Mesodermal cell (in vitro differentiated cells): ENCODE results near the gene CATSPERE.

Source experiments
- H3K27ac ChIP-seq: 2 replicates; pipeline ENCODE4 v1.7.0; 2013; ENCODE audit warnings: mild to moderate bottlenecking, low read depth, low read length, moderate library complexity; ENCODE audit not compliant: severe bottlenecking
- H3K36me3 ChIP-seq: 2 replicates; pipeline ENCODE4 v1.7.1; 2013; ENCODE audit warnings: mild to moderate bottlenecking, low read length, moderate library complexity; ENCODE audit not compliant: control insufficient read depth, insufficient read depth
- H3K4me1 ChIP-seq: one replicate; pipeline ENCODE4 v1.7.1; 2013; ENCODE audit warnings: mild to moderate bottlenecking, low read length; ENCODE audit not compliant: insufficient read depth, control insufficient read depth, poor library complexity, severe bottlenecking
- H3K4me3 ChIP-seq: 2 replicates; pipeline ENCODE4 v1.7.0; 2013; ENCODE audit warnings: low read length, control low read depth, mild to moderate bottlenecking; ENCODE audit not compliant: insufficient read depth, poor library complexity, severe bottlenecking; ENCODE audit errors: extremely low read depth
- H3K9me3 ChIP-seq: 2 replicates; pipeline ENCODE4 v1.7.1; 2013; ENCODE audit warnings: mild to moderate bottlenecking, low read length, moderate library complexity; ENCODE audit not compliant: control insufficient read depth
- WGBS, 2 experiments: methylation state at CpG; one replicate each; pipeline ENCODE4 v1.1.5; 2013; ENCODE audit warnings: missing lambda C conversion rate in 2 of 2; ENCODE audit not compliant: insufficient coverage in 2 of 2; 5-methylcytosine and 5-hydroxymethylcytosine counted together

CATSPERE gene

DNA sequence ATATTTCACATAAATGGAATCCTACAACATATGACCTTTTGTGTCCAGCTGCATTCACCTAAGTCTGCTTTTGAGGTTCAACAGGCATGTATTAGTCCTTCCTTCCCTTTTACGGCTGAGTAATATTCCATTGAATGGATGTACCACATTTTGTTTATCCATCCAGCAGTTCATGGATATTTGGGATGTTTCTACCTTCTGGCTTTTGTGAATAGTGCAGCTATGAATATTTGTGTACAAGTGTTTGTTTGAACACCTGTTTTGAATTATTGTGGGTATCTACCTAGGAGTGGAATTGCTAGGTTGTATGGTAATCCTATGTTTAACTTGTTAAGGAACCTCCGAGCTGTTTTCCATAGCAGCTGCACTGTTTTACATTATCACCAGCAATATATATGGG lies 129.6 kb downstream of the CATSPERE start:
- no peaks in the 10 kb centered on the region for H3K36me3 ChIP-seq
- WGBS, 2 experiments = no CpG with 5 or more reads among the region's 2 CpGs
- no peak overlapping the region for H3K27ac ChIP-seq
- no peak overlapping the region for H3K4me3 ChIP-seq
- H3K9me3 ChIP-seq = no peaks in the 10 kb centered on the region
- no peaks in the 10 kb centered on the region for H3K4me1 ChIP-seq

DNA sequence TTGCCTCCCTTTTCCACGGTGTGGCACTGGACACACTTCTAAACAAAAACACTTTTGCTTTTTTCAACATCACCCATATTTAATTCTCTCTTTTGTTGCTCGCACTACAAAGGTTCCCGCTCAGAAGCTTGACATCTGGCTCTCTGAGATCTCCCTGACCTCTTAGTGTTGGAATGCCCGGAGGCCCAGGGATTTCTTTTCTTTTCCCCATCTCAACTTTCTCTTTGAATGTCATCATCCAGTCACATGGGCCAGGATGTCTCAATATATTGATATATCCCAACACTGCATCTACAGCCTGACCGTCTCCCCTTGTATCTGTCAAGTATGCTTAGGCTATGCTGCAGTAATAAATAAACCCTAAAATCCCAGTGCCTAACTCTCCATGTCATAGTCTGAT lies 137.5 kb downstream of the CATSPERE start:
- no peaks in the 10 kb centered on the region for H3K9me3 ChIP-seq
- H3K36me3 ChIP-seq = no peaks in the 10 kb centered on the region
- H3K4me3 ChIP-seq = no peak overlapping the region
- H3K27ac ChIP-seq = no peak overlapping the region
- H3K4me1 ChIP-seq = peaks cover 4% of the 10 kb centered on the region
- 89 to 94% methylated on average over 4 of the region's 5 CpGs for WGBS, 2 experiments

DNA sequence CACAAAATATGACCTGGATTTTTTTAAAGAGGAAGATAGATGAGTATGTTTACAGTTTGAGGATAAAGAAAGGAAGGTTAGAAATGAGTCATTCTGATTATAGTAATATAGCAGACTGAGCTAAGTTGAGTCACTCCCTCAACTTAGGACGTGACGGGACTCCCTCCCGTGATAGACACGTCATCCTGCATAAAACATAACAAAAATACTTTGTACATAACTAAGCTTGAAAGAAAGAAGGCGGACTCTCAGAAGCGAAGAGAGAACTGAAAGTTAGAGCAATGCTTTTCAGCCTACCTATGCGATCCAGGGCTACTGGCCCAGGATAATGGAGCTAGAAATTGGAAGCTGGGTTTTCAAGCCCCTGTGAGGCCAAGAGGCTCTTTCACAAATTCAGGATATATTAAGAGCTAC lies 138.9 kb downstream of the CATSPERE start:
- Histone ChIP-seq H3K27ac (no peak overlapping the region), H3K36me3 (no peaks in the 10 kb centered on the region), H3K4me3 (no peak overlapping the region), H3K9me3 (no peaks in the 10 kb centered on the region), H3K4me1 (peaks cover 4% of the 10 kb centered on the region)
- WGBS, 2 experiments = 96 to 100% methylated on average over 1 to 3 of the region's 7 CpGs

DNA sequence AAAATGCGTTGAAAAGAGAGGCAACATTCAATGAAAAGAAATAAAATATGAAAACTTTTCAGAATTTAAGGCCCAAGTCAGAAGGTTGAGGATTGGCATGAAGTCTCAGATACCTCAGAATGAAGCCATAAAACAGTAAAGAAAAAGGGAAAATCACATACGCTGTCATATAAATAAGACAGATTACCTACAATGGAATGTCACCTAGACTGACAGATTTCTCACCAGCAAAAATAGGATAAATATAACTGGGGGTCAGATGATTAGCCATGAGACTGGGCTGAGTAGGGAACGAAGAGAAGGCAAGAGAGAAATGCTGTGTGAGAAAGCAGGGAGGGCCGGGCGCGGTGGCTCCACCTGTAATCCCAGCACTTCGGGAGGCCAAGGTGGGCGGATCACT lies 140.3 kb downstream of the CATSPERE start:
- H3K4me1 ChIP-seq = peaks cover 4% of the 10 kb centered on the region
- no peaks in the 10 kb centered on the region for H3K9me3 ChIP-seq
- H3K36me3 ChIP-seq = no peaks in the 10 kb centered on the region
- H3K27ac ChIP-seq = no peak overlapping the region
- H3K4me3 ChIP-seq = no peak overlapping the region
- 91 to 98% methylated on average over 6 of the region's 8 CpGs for WGBS, 2 experiments

DNA sequence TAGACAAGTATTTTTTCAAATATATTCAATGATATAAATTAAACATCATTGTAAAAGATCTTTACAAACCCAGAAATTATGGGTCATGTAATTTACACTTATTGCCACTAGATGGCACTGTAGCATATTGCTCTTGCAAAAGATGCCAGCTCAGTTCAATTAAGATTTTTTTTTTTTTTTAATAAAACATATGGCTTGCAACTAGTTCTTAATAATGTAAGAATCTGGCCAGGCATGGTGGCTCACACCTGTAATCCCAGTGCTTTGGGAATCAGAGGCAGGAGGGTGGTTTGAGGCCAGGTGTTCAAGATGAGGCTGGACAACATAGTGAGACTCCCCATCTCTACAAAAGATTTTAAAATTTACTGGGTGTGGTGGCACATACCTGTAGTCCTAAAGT lies 142.4 kb downstream of the CATSPERE start:
- Histone ChIP-seq H3K27ac (no peak overlapping the region), H3K9me3 (no peaks in the 10 kb centered on the region), H3K4me1 (peaks cover 4% of the 10 kb centered on the region), H3K36me3 (no peaks in the 10 kb centered on the region), H3K4me3 (no peak overlapping the region)

DNA sequence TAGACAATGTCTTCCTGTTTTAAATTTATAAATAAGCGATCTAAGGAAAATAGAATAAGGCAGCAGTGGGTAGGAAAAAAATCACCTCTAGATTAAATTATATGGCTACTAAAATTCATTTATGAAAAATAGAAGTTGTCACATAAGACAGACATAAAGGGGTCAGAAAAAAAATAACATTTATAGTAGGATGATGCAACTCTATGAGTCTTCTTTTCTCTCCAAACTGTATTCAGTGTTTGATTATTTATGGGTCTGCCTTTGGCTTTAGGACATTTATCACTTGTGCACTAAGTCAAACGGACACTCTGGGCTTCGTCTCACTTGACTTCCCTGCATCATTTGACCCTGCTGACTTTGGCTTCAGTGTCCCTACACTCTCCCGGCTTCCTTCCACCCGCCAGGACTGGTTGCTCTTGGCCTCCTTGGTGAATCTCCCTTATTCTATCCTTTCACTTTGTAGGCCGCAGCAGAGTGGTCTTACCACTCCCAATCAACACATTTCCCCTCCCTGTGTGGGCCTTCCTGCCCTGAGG lies 144.8 kb downstream of the CATSPERE start:
- 85 to 95% methylated on average over 5 of the region's 6 CpGs for WGBS, 2 experiments
- Histone ChIP-seq H3K36me3 (no peaks in the 10 kb centered on the region), H3K4me3 (no peak overlapping the region), H3K4me1 (no peaks in the 10 kb centered on the region), H3K27ac (no peak overlapping the region), H3K9me3 (no peaks in the 10 kb centered on the region)

DNA sequence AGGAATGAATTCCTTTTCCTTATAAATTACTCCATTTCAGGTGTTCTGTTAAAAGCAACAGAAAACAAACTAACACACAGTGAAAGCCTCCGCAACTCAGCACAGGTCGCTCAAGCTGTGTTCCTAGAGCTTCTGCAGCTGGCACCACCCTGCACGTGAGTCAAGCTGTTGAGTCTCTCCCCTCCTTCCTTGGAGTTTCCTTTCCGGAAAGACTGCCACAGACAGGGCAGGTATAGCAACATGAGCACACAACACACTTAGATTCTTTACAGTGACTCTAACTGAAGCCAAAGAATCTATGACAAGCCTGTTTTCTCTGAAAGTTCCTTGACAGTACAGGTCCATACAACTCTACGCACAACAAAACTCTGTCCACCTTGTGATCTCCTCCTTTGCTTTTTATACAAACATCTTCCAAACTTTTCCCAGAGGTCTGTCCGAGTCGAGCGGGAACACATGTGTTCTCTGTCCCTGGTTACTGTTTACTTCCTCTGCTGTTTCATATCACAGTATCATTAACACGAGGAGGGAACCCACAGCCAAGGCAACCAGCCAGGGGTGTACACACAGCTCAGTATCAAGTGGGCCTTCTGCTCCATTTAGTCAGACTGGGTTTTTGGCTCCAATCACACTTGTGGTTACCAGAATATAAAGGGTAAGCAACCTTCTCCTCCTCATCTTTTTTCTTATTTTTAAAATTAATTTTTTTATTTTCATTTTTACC lies 153.2 kb downstream of the CATSPERE start:
- WGBS, 2 experiments = 89 to 94% methylated on average over 6 to 8 of the region's 9 CpGs
- Histone ChIP-seq H3K4me3 (no peak overlapping the region), H3K9me3 (no peaks in the 10 kb centered on the region), H3K27ac (no peak overlapping the region), H3K4me1 (no peaks in the 10 kb centered on the region), H3K36me3 (no peaks in the 10 kb centered on the region)

DNA sequence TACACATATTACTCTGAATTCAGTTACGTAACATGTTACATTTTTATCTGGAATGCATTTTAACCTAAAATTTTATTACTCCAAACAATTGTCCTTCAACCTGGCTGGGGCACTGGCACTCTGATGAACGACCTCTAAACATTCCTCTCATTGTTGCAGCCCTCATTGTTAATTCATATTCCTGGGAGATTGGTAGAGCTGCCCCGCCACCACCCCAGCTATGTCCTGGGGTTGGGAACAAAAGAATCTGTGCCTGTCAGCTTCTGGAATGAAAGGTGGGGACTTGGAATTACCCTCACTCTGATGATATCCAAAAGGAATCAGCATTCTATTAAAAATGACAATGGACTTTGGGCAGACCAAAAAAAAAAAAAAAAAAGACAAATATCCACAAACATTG lies 153.8 kb downstream of the CATSPERE start:
- Histone ChIP-seq H3K4me1 (no peaks in the 10 kb centered on the region), H3K36me3 (no peaks in the 10 kb centered on the region), H3K27ac (no peak overlapping the region), H3K9me3 (no peaks in the 10 kb centered on the region), H3K4me3 (no peak overlapping the region)
- WGBS, 2 experiments = 89 to 100% methylated on average over 1 of the region's 3 CpGs

DNA sequence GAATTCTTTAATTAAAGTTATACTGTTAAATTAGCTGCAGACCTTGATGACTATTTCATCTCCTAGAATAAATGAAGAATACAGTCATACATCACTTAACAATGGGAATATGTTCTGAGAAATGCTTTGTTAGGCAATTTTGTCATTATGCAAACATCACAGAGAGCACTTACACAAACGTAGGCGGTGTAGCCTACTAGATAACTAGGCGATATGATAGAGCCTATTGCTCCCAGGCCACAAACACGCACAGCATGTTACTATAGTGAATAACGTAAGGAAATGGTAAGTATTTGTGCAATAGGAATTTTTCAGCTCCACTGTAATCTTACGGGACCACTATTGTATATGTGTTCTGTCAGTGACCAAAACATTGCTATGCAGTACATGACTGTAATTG lies 154.2 kb downstream of the CATSPERE start:
- no peak overlapping the region for H3K27ac ChIP-seq
- H3K4me1 ChIP-seq = no peaks in the 10 kb centered on the region
- 86 to 87% methylated on average over 4 of the region's 6 CpGs for WGBS, 2 experiments
- no peak overlapping the region for H3K4me3 ChIP-seq
- H3K36me3 ChIP-seq = no peaks in the 10 kb centered on the region
- H3K9me3 ChIP-seq = no peaks in the 10 kb centered on the region

DNA sequence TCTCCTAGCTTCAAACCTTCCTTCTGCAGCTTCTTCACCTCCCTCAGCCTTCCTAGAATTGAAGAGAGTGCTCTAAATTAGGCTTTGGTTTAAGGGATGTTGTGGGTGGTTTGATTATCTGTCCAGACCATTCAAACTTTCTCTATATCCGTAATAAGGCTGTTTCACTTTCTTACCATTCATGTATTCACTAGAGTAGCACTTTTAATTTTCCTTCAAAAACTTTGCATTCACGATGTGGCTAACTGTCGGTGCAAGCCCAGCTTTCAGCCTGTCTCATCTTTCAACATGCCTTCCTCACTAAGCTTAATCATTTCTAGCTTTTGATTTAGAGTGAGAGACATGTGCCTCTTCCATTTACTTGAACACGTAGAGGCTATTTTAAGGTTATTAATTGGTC lies 165.6 kb downstream of the CATSPERE start:
- WGBS, 2 experiments = 76 to 100% methylated on average over 2 of the region's 4 CpGs
- H3K9me3 ChIP-seq = no peaks in the 10 kb centered on the region
- no peaks in the 10 kb centered on the region for H3K36me3 ChIP-seq

DNA sequence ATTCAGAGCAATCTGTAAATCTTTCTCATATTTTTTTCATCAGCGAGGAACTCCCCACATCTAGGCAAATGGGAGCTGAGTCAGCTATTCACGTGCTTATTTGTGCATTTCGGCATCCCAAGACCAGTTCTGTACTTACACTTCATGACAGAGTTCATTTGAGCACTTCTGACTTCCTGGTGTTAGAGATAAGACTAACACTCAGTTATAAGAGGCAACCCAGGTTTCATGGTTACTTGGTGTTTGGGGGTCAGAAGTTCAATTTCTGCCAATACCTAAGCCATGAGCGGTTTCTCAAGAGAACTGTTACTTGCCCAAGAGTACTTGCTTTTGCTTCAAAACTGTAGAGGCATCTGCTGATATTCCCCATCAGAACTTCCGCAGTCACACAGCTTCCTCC lies 167.7 kb downstream of the CATSPERE start:
- Histone ChIP-seq H3K27ac (no peak overlapping the region), H3K4me1 (no peaks in the 10 kb centered on the region), H3K9me3 (no peaks in the 10 kb centered on the region), H3K36me3 (no peaks in the 10 kb centered on the region), H3K4me3 (no peak overlapping the region)
- 81 to 97% methylated on average over 5 of the region's 5 CpGs for WGBS, 2 experiments

More for the DNA sequence above, 165.6 kb downstream of the CATSPERE start:
- Histone ChIP-seq H3K27ac (no peak overlapping the region), H3K4me1 (no peaks in the 10 kb centered on the region), H3K4me3 (no peak overlapping the region)
